ENCODE results near the gene OR51S1.

DNA sequence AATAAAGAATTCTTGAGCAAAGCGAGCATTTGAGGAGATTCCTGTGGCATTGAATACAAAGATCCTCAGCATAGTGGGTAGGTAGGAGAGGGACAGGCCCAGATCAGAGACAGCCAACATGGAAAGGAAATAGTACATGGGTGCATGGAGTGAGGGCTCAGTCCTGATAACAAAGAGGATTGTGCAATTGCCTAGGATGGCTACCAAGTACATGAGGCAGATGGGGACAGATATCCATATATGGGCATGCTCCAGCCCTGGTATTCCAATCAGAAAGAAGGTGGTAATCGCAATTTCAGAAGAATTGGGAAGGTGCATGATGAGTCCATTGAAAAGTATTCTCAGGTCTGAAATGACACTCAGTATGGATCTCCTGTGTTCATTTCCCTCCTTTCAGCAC lies 41.3 kb upstream of the OR51S1 start:
- no peak for TF ChIP-seq FOXP1 (IDR thresholded peaks at IDR 0.05)
- TF ChIP-seq FOXP1 (CRISPR knock-in tag; IDR thresholded peaks at IDR 0.05) = no peak
- no peak for TF ChIP-seq JUNB (CRISPR knock-in tag; IDR thresholded peaks at IDR 0.05; ENCODE audit: borderline replicate concordance)
- no peak for TF ChIP-seq ZNF12 (CRISPR knock-in tag; IDR thresholded peaks at IDR 0.05)
- TF ChIP-seq NFYB (CRISPR knock-in tag; IDR thresholded peaks at IDR 0.05) = no peak
- no peak for TF ChIP-seq ZNF335 (CRISPR knock-in tag; IDR thresholded peaks at IDR 0.05)
- peak; percentile 53 for TF ChIP-seq CEBPB (IDR thresholded peaks at IDR 0.05; ENCODE audit: borderline replicate concordance, low read depth, low read length)
- TF ChIP-seq, protein P1, sequence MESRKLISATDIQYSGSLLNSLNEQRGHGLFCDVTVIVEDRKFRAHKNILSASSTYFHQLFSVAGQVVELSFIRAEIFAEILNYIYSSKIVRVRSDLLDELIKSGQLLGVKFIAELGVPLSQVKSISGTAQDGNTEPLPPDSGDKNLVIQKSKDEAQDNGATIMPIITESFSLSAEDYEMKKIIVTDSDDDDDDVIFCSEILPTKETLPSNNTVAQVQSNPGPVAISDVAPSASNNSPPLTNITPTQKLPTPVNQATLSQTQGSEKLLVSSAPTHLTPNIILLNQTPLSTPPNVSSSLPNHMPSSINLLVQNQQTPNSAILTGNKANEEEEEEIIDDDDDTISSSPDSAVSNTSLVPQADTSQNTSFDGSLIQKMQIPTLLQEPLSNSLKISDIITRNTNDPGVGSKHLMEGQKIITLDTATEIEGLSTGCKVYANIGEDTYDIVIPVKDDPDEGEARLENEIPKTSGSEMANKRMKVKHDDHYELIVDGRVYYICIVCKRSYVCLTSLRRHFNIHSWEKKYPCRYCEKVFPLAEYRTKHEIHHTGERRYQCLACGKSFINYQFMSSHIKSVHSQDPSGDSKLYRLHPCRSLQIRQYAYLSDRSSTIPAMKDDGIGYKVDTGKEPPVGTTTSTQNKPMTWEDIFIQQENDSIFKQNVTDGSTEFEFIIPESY (CRISPR knock-in tag; IDR thresholded peaks at IDR 0.05) = no peak
- TF ChIP-seq, protein P2, sequence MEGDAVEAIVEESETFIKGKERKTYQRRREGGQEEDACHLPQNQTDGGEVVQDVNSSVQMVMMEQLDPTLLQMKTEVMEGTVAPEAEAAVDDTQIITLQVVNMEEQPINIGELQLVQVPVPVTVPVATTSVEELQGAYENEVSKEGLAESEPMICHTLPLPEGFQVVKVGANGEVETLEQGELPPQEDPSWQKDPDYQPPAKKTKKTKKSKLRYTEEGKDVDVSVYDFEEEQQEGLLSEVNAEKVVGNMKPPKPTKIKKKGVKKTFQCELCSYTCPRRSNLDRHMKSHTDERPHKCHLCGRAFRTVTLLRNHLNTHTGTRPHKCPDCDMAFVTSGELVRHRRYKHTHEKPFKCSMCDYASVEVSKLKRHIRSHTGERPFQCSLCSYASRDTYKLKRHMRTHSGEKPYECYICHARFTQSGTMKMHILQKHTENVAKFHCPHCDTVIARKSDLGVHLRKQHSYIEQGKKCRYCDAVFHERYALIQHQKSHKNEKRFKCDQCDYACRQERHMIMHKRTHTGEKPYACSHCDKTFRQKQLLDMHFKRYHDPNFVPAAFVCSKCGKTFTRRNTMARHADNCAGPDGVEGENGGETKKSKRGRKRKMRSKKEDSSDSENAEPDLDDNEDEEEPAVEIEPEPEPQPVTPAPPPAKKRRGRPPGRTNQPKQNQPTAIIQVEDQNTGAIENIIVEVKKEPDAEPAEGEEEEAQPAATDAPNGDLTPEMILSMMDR (CRISPR knock-in tag; IDR thresholded peaks at IDR 0.05) = no peak
- no peak for TF ChIP-seq HNRNPH1 (optimal IDR thresholded peaks at IDR 0.05; ENCODE audit: low read depth, low read length)
- no peak for TF ChIP-seq SRY (CRISPR knock-in tag; IDR thresholded peaks at IDR 0.05)
- no peak for TF ChIP-seq PPARG (CRISPR knock-in tag; conservative IDR thresholded peaks at IDR 0.05)
- TF ChIP-seq, protein P3, sequence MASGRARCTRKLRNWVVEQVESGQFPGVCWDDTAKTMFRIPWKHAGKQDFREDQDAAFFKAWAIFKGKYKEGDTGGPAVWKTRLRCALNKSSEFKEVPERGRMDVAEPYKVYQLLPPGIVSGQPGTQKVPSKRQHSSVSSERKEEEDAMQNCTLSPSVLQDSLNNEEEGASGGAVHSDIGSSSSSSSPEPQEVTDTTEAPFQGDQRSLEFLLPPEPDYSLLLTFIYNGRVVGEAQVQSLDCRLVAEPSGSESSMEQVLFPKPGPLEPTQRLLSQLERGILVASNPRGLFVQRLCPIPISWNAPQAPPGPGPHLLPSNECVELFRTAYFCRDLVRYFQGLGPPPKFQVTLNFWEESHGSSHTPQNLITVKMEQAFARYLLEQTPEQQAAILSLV (CRISPR knock-in tag; IDR thresholded peaks at IDR 0.05; ENCODE audit: borderline replicate concordance) = no peak
